ENCODE results near the gene PAM16. TPM values are rescaled to one million over a fixed set of nuclear protein-coding genes. Genes with fewer than 3 reads are reported as not detected.

PAM16 gene
- total RNA-seq, 2 experiments from 2014 or later: 73.0 to 73.9 TPM

DNA sequence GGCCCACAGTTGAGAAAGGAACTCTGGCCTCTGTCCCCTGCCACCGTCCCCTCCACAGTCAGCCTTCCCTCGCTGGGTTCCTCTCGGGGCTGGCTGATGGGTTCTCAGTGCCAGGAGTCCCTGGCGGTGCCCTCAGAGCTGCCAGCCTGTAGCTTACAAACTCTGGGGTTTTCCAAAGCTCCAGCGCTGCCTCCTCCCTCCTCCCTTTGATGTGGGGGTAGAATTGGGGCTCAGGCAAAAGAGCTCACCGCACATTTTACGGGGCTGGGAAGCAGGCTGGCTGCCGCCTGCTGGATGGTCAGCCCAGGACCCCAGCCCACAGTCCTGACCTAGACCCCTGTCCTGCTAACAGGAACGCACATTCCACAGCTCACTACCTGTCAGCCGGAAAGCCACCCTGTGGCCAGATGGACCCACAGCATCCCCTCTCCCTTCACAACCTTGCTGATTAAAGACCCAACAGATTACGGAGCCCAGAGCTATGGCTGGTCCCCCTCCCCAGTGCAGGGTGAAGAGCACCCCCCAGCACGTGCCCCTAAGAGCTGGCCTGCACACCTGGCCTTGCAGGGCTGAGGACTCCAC lies 26.5 kb upstream of the PAM16 start:
- Mint-ChIP-seq H3K4me3 (no peak overlapping the region), H3K27ac (no peak overlapping the region), H3K27me3 (no peaks in the 10 kb centered on the region), H3K36me3 (no peaks in the 10 kb centered on the region), H3K4me1 (peaks cover 3% of the 10 kb centered on the region), H3K9me3 (no peaks in the 10 kb centered on the region)
- no peak for DNase-seq

DNA sequence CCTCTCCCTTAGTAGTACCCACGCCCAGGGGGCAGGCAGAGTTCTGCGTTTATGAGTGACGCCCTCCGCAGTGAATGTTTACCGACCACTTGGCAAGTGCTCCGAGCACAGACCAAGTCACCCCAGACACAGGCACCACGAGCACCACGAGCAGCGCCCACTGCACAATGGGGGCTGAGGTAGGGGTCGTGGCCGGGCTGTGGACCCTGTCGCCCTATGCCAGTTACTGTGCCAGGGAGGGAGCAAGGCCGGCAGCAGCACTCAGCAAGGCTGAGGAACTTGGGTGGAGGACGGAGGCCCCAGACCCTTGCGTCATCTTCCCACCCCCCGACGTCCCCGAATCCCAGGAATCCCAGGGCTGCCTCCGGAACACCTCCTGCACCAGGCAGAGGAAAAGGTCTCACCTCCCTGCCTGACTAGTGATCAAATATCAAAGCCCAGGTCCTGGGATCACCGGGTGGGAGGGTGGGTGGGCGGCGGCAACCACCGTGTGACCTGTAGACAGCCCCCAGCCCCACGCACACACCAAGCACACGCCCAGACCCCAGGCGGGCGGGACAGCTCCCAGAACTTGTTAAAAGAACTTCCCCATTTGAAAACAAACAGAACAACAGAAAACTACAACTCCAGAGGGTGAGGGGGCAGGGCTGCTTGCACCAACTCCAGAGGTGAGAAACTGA lies 25.9 kb upstream of the PAM16 start:
- H3K27ac Mint-ChIP-seq: no peak overlapping the region
- H3K4me3 Mint-ChIP-seq: no peak overlapping the region
- no peaks in the 10 kb centered on the region for H3K36me3 Mint-ChIP-seq
- DNase-seq: no peak
- H3K9me3 Mint-ChIP-seq: no peaks in the 10 kb centered on the region
- H3K27me3 Mint-ChIP-seq: no peaks in the 10 kb centered on the region
- H3K4me1 Mint-ChIP-seq: peaks cover 5% of the 10 kb centered on the region

DNA sequence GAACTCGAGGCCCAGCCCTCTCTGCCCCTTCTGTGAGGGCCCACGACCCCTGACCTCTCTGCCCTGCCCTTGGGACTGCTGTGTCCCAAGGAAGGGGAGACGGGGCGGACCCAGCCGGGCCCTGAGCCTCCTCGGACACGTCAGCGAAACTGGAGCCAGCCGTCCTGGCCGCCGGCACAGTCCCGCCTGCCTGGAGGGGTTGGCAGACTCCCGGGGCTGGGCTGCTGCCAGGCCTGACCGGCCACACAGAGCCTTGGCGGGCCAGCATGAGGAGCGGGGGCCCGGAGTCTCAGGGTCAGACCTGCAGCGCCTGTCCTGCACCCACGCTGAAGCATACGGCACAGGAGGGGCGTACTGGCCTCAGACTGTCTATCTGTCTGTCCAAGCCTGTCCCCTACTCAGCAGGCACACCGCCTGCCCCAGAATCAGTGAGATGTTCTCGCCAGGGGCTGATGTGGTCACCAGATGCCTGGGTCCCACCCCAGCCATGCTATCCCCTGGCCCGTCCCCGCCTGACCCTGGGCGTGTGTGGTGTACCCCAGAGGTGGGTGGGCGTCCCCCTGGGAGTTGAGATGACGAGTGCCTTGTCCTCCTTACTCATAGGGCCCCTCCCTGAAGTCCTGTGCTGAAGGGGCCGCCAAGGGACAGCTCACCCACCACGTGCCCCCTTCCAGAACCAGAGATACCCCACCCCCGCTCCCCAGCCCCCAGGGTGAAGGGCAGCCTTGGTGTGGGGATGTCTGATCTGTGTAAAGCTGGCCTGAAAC lies 25.2 kb upstream of the PAM16 start:
- Mint-ChIP-seq H3K27me3 (no peaks in the 10 kb centered on the region), H3K9me3 (no peaks in the 10 kb centered on the region), H3K4me1 (peaks cover 5% of the 10 kb centered on the region), H3K36me3 (no peaks in the 10 kb centered on the region), H3K4me3 (no peak overlapping the region), H3K27ac (no peak overlapping the region)
- DNase-seq: no peak

DNA sequence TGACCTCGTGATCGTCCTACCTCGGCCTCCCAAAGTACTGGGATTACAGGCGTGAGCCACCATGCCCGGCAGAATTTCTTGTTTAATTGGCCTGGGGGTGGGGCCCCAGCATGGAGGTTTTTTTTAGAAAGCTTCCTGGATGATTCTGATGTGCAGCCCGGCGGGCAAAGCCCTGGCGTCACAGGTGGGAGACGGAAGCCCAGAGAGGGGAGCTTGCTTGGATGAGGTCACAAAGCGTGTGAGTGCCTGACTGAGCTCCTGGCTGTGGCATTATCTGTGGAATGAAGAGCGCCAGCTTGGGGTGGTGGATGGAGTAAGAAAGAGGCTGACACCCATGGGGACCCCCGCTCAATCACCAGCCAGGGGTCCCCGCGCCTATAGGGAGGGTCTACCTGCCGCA lies 24.6 kb upstream of the PAM16 start:
- Mint-ChIP-seq H3K4me1 (peaks cover 5% of the 10 kb centered on the region), H3K4me3 (no peak overlapping the region), H3K9me3 (no peaks in the 10 kb centered on the region), H3K27ac (no peak overlapping the region), H3K27me3 (no peaks in the 10 kb centered on the region), H3K36me3 (no peaks in the 10 kb centered on the region)
- no peak for DNase-seq

DNA sequence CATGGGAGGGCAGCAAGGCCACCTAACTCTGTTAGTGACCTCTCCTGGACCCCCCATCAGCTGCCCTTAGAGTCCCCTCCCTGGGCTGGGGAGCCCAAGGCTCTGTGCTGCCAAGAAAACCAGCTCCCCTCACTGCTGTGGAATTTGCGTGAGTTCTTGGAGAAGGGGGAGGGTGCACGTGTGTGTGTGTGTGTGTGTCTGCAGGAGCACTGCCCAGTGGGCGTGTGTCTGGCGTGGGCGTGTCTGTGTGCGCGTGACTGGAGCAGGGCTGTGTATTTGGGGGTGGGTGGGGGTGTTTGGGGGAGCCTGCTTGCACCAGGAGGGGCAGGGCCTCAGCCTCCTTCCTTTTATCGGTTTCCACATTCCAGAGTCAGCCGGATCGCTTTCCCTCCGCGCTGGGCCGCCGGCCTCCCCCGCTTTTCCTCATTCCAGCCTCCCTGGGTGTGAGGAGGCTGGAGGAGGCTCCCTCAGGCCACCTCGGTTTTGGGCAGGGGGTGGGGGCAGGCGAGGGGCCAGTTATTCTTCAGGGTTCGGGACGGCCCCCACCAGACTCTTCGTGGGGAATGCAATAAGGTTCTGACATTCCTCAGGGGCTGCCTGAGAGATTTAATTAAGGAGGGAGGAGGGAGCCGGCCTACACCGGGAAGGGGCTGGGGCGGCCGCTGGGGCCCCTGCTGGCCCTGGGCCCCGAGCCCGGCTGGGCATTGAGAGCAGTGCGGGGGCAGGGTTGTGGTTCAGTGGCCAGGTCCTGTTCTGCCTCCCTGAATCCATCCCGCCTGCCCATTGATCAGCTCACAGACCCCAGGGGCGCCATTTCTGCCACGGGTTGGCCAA lies 23.0 kb upstream of the PAM16 start:
- DNase-seq: no peak
- Mint-ChIP-seq H3K4me3 (no peak overlapping the region), H3K9me3 (no peaks in the 10 kb centered on the region), H3K36me3 (no peaks in the 10 kb centered on the region), H3K4me1 (peaks cover 5% of the 10 kb centered on the region), H3K27me3 (no peaks in the 10 kb centered on the region), H3K27ac (peak overlapping the region; percentile 29)

DNA sequence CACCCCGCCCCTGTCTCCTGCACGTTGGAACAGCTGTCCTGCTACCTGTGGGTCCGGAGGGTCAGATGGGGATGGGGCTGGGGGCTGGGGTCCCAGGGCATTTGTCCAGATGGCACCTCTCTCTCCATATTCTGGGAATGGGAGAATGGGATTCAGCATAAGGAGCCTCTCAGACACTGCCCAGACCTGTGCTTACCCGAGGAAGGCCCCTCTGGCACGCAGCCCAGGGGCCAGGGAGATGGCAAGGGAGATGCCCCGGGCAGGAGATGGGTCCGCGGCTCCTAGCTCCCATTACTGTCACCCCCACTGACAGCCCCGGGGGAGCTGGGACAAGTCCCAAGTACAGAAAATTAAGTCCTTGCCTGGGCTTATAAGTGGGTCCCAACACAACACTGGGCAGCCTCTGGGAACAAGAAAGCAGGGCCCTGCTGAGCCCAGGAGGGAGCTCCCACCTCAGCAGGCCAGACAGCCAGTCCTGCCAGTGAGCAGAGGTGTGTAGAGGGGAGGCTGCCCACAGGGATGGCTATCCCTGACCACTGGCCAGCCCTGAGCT lies 22.3 kb upstream of the PAM16 start:
- H3K9me3 Mint-ChIP-seq: no peaks in the 10 kb centered on the region
- H3K27me3 Mint-ChIP-seq: no peaks in the 10 kb centered on the region
- no peak overlapping the region for H3K4me3 Mint-ChIP-seq
- H3K27ac Mint-ChIP-seq: no peak overlapping the region
- H3K36me3 Mint-ChIP-seq: no peaks in the 10 kb centered on the region
- H3K4me1 Mint-ChIP-seq: peaks cover 5% of the 10 kb centered on the region
- no peak for DNase-seq

DNA sequence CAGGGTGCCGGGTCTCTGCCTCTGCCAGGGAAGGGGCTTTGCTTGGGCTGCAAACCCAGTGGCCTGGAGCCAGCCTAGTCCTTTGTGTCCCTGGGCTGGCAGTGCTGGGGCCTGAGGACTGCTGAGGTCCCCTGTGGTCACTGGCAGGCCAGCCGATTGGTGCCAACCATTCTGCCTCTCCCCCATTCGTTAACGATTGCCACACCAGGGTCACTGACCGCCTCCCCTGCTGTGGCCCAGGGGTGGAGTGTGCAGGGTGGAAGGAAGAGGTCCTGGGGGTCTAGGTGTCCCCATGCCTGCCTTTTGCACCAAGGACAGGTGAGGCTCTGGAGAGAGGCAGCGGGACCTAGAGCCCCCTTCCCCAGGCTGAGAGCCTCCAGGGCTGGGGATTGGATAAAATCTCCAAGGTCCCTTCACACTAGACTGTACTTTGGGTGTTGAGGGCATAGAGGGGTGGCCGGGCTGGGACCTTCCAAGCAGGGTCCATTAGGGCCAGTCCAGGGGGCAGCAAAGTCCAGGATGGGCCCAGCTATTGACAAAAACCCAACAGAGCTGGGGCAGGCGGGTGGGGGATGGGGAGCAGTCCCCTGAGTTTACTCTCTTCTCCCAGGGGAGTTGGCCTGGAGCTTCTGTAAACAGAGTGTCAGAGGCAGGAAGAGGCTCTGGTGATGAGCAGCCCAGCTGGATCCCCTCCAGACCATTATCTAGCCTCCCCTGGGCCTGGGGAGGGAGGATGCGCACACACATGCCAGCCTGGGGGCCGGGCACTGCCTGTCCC lies 21.6 kb upstream of the PAM16 start:
- Mint-ChIP-seq H3K27me3 (no peaks in the 10 kb centered on the region), H3K4me1 (peaks cover 5% of the 10 kb centered on the region), H3K27ac (no peak overlapping the region), H3K36me3 (no peaks in the 10 kb centered on the region), H3K4me3 (no peak overlapping the region), H3K9me3 (no peaks in the 10 kb centered on the region)
- no peak for DNase-seq

DNA sequence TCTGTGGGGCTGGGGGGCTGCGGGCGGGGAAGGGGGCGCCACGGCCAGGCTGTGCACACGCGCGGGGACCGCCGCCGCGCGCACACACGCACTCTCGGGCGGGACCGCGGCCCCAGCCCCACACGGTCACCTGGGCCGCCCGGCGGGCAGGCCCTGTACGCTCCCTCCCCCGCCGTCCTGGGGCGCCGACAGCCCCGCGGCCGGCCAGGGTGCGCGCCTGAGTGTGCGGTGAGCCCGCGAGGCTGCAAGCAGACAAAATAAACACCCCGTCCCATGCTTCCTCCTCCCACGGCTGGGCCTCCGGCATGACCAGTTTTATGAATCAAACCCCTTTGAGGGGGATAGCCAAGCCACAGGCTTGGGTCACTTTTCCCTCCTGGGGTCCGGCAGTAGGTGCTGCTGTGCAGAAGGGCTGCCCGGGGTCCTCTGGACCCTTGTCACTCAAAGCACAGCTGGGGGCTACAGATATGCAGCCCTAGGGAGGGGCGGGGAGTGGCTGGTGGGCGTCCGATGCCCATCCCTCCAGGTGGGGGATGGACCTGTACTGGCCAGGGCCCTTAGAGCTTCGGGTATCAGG lies 21.0 kb upstream of the PAM16 start:
- Mint-ChIP-seq H3K36me3 (no peaks in the 10 kb centered on the region), H3K4me1 (peaks cover 5% of the 10 kb centered on the region), H3K27me3 (no peaks in the 10 kb centered on the region), H3K4me3 (peak overlapping the region; percentile 71), H3K27ac (no peak overlapping the region), H3K9me3 (no peaks in the 10 kb centered on the region)
- peak; percentile 38 for DNase-seq

DNA sequence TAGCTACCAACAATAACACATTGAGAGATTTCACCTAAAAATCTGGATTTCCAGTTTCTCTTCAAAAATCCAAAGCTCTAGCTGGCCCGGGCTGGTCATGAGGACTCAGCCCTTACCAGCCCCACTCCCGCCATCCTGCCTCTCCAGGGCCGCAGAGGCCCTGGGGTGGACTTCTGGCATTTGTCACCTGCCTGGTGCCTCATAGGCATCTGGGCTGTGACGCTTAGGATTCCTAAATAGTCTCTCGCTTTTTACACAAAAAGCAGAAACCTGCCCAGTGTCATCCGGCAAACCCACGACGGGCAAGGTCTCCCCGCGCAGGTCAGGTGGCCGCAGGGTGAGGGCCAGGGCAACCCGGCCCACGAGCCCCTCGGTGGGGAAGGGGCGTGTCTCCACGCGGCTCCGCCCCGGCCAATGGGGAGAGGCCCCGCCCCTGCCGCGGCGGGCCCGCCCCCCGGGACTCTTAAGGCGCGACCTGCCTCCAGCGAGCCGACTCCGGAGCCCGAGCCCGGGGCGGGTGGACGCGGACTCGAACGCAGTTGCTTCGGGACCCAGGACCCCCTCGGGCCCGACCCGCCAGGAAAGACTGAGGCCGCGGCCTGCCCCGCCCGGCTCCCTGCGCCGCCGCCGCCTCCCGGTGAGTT lies 20.4 kb upstream of the PAM16 start, which contains the start of gene VASN:
TSS of gene VASN (plus strand) at position 492 of the 644 bp plus-strand sequence. CDS start 9,030 bp downstream, outside the sequence.
- Mint-ChIP-seq H3K27ac (no peak within 1 kb of the TSS), H3K36me3 (no peaks in the 10 kb centered on the region), H3K9me3 (no peaks in the 10 kb centered on the region), H3K4me3 (peak within 1 kb of the TSS; percentile 71), H3K27me3 (no peaks in the 10 kb centered on the region), H3K4me1 (peaks cover 5% of the 10 kb centered on the region)
- peak; percentile 74 for DNase-seq

DNA sequence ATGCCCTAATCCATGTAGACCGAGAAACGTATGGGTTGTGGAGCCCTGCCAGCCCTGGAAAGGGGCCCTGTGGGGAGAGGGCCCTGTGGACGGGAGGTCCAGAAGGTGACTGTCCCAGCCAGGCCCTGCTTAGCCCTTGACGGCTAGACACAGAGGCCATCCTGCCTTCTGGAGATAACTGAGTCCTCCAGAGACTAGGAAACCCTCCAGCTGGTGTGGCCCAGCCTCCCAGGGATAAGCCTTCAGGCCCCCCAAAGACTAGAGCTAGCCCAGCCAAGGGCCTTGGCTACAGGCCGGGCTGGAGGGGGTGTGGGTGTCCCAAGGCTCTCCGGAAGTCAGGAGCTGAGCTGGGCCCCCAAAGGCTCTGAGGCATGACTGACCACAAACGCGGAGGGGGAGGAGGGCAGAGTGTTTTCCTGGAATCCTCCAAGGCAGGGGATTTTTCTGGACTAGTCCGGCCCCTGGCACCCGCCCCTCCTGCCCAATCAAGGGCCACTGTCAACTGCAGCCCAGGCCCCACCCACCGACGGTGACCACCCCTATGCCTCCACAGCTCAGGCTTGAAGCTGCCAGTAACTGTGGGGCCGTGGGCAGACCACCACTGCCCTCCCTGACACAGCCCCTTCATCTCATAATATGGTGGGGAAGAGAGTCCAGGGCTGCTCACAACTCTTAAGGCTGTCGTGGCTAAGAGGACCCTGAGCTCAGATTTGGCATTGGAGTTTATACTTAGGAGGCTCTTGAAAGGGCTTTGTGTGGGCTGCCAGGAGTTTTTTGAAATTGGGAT lies 19.6 kb upstream of the PAM16 start:
- no peak for DNase-seq
- Mint-ChIP-seq H3K36me3 (no peaks in the 10 kb centered on the region), H3K4me3 (no peak overlapping the region), H3K27ac (no peak overlapping the region), H3K4me1 (peaks cover 5% of the 10 kb centered on the region), H3K9me3 (no peaks in the 10 kb centered on the region), H3K27me3 (no peaks in the 10 kb centered on the region)

DNA sequence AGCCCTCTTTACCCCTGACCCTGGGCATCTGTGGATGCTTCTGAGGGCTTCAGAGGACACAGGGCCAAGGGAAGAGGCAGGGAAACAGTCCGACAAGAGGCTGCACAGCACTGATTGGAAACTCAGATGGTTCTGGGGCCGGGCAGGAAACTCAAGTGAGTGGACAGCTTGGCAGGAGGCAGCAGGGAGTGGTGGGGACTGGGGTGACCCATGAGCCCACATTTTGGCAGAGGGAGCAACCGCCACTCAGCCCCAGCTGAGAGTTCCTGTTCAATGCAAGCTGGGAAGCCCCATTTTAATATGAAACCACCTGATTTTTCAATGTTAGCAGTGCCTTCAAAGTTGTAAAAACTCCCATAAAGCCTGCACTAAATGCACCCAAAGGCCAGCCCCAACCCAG lies 19.0 kb upstream of the PAM16 start:
- Mint-ChIP-seq H3K4me1 (peaks cover 5% of the 10 kb centered on the region), H3K36me3 (no peaks in the 10 kb centered on the region), H3K27me3 (no peaks in the 10 kb centered on the region), H3K9me3 (no peaks in the 10 kb centered on the region), H3K4me3 (no peak overlapping the region), H3K27ac (no peak overlapping the region)
- no peak for DNase-seq

DNA sequence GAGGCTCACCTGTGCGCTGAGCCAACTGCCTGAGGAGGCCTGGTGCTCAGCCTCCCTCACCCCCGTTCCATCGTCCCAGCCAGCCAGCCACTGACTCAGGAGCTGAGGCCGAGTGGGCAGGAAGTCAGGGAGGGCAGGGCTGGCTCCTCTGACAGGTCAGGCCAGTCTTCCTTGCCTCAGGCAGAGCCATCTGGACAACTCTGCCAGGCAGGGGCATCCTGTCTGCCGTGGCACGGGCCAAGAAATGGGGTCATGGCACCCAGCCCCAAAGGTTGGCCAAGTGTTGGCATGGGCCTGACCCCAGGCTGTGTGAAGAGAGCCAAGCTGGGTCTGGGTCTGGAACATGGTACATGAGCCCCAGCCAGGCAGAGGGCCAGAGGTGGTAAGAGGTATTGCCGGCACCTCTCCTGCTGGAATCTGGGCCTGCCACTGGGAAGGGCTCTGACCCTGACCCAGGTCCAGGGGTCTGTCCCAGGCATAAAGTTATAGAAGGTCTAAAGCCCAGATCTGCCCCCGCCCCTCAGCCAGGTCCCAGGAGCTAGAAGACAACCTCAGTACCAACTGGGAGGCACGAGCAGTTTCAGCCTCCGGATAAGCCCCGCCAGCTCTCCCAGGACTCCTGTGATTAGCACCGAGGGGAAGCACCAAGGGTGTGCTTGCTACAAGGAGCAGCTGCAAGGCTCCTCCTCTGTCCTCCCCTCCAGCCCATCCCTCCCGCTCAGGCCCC lies 18.0 kb upstream of the PAM16 start:
- no peaks in the 10 kb centered on the region for H3K27me3 Mint-ChIP-seq
- no peak overlapping the region for H3K4me3 Mint-ChIP-seq
- H3K36me3 Mint-ChIP-seq: no peaks in the 10 kb centered on the region
- no peaks in the 10 kb centered on the region for H3K9me3 Mint-ChIP-seq
- H3K4me1 Mint-ChIP-seq: peaks cover 5% of the 10 kb centered on the region
- no peak for DNase-seq
- H3K27ac Mint-ChIP-seq: no peak overlapping the region

Data from activated naive CD8-positive, alpha-beta T cell treated with anti-CD3 and anti-CD28 coated beads for 36 hours (primary cell).